OCI-LY7 (cell line): ENCODE data around the gene APPBP2.
A peak's percentile ranks its signal among the peaks of the same experiment; 100 is the strongest.

Experiments used
- CTCF ChIP-seq: fragments of 200-600 bp; sonication (generic); conservative IDR thresholded peaks from 2 replicates; pipeline ENCODE4 v1.5.1; 2014; ENCODE audit warnings: mild to moderate bottlenecking, antibody characterized with exemption, low read length, moderate library complexity, mixed read lengths
- EZH2phosphoT487 ChIP-seq: fragments of 200-600 bp; sonication (generic); IDR thresholded peaks from 2 replicates; pipeline ENCODE4 v1.6.1; 2018; ENCODE audit warnings: low read depth, borderline replicate concordance, mild to moderate bottlenecking, mixed run types, antibody characterized with exemption, low read length, moderate library complexity, mixed read lengths

DNA sequence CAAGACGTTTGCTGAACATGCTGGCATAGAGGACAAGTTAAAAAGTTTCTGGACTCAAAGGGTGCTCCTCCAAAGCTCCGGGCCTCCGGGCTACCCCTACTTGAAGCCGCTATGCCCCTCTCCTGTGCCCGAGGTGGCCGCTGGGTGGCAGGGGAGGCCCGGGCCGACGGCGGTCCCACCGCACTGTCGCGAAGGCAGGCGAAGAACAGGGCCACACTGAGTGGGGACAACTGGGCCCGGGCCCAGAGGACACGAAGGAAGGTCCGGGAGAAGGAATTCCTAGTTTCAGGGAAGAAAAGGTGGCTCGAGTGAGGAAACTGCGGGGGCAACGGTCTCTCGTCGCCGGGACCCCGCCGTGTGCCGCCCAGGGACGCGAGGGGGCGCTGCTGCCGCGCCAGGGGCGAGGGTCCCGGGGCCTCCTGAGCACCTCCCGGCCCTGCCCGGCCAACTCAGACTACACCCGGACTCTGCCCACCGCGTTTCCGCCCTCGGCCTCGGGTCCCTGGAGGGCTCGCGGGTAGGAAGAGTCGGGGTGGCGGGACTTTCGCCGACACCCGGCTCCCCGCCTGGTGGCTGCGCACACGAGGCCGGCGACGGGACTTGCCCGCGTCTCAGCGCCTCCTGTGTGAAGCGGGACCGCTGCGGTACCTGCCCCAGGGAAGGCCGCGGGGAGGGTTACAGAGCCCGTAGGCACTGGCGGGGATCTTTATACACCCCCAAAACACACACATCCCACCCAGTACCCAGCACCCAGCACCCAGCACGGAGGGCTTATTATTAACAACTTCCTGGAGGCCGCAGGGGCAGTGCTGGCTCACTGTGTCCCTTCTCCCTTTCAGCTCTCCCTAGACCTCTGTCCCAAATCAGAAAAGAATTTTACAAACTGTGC lies 104.5 kb downstream of the APPBP2 start:
- peak; percentile 99 for TF ChIP-seq CTCF
- no peak for TF ChIP-seq EZH2phosphoT487
